Activated CD4-positive, alpha-beta memory T cell treated with anti-CD3 and anti-CD28 coated beads for 36 hours (primary cell): ENCODE measurements around the gene SCARF2. TPM values are rescaled to one million over a fixed set of nuclear protein-coding genes. Genes with fewer than 3 reads are reported as not detected.
"Not testable (repeated sequence)": the region's sequence is repeated elsewhere in the genome, so short reads cannot be mapped to it uniquely, and the experiment has no call there.

Experiments used
- CTCF ChIA-PET: fragments of 350-600 bp; sonication (Branson Sonifier 250); formaldehyde crosslinking; loops from one replicate; lab custom pipeline; 2021; ENCODE audit warnings: antibody characterized with exemption, inconsistent platforms; lab: Charles Lee
- POLR2A ChIA-PET: fragments of 350-600 bp; sonication (Branson Sonifier 250); formaldehyde crosslinking; loops from one replicate; lab custom pipeline; 2021; ENCODE audit warnings: antibody characterized with exemption; lab: Charles Lee
- DNase-seq: peaks from one replicate; pipeline ENCODE4 v3.0.0-alpha.2; 2020
- H3K27ac Mint-ChIP-seq: one replicate; pipeline ENCODE4 v1.8.0; 2021; ENCODE audit warnings: mixed read lengths
- H3K27me3 Mint-ChIP-seq: one replicate; pipeline ENCODE4 v1.8.0; 2021; ENCODE audit warnings: mixed read lengths
- H3K36me3 Mint-ChIP-seq: one replicate; pipeline ENCODE4 v1.8.0; 2021; ENCODE audit warnings: mixed read lengths
- H3K4me1 Mint-ChIP-seq: one replicate; pipeline ENCODE4 v1.8.0; 2021; ENCODE audit warnings: low read depth, mixed read lengths
- H3K4me3 Mint-ChIP-seq: one replicate; pipeline ENCODE4 v1.8.0; 2021; ENCODE audit warnings: mild to moderate bottlenecking, mixed read lengths
- H3K9me3 Mint-ChIP-seq: one replicate; pipeline ENCODE4 v1.8.0; 2021; ENCODE audit warnings: mixed read lengths
- intact Hi-C: fragments of 100-400 bp; cut with micrococcal nuclease; formaldehyde crosslinking; loops from one replicate; pipeline ENCODE4 v1.15.1; 2023
- total RNA-seq, 2 experiments: library from RNA; stranded (reverse); gene quantifications; one replicate each; pipeline ENCODE4 v1.2.3, GENCODE V29; 2021

Gene SCARF2
- total RNA-seq, 2 experiments from 2014 or later = 0.43 to 0.70 TPM

GRCh38 chr22:20376281-20376680 lies 61.3 kb downstream of the SCARF2 start:
- not testable (repeated sequence) for H3K4me1 Mint-ChIP-seq, H3K36me3 Mint-ChIP-seq

More at GRCh38 chr22:20376281-20376680, 61.3 kb downstream of the SCARF2 start:
- H3K4me3 Mint-ChIP-seq, H3K9me3 Mint-ChIP-seq, H3K27me3 Mint-ChIP-seq, intact Hi-C loops, CTCF ChIA-PET, DNase-seq, POLR2A ChIA-PET, H3K27ac Mint-ChIP-seq: not testable (repeated sequence)

Other genes with a start within 250 kb of the SCARF2 start
- gene RTN4R, start 169.5 kb downstream of the SCARF2 start, total RNA-seq = 1 to 10 TPM; 2.6 to 3.1 TPM
- gene DGCR6L, start 117.8 kb downstream of the SCARF2 start, total RNA-seq = 10 to 100 TPM; 26.9 to 31.3 TPM
- 1 to 10 TPM; 6.8 to 9.0 TPM for gene ZNF74, start 43.7 kb downstream of the SCARF2 start, total RNA-seq
- 10 to 100 TPM; 23.3 to 25.5 TPM for gene KLHL22, start 58.0 kb upstream of the SCARF2 start, total RNA-seq
- 10 to 100 TPM; 93.3 to 97.4 TPM for gene MED15, start 69.8 kb upstream of the SCARF2 start, total RNA-seq